IPS DF 19.7 (cell line): Measurements from ENCODE around the gene OR5H6.

Experiments used
- DNase-seq: peaks from one replicate; pipeline ENCODE4 v3.0.0-alpha.2; 2013; ENCODE audit warnings: low read depth, low spot score

Gene OR5H6

GRCh38 chr3:98263944-98264343 lies at the start of gene OR5H6:
TSS of gene OR5H6 (plus strand) at chr3:98264244. CDS start at chr3:98264333, 89 bp downstream.
- DNase-seq, result no peak

DNA sequence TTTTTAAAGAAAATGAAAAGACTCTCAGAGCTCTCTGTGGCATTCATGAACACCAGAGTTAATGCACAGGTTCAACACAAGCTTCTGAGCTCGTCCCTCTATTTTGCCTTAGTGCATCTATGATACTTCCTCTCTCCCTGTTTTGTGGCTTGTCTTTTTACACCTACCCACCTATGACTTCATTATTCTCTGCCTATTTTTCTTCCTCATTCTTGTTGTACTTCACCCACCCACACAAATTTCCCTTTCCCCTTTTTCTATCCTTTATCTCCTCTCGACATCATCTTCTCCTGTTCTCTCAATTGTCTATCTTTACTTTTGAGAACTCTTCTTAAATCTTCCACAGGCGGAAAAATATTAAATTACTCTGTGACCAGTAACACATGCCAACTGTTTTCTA lies 49.0 kb upstream of the OR5H6 start:
- DNase-seq, result no peak

- no peak for DNase-seq
Measured at GRCh38 chr3:98223907-98224672, 40.0 kb upstream of the OR5H6 start.

GRCh38 chr3:98232489-98232888 lies 31.6 kb upstream of the OR5H6 start:
- no peak for DNase-seq

DNA sequence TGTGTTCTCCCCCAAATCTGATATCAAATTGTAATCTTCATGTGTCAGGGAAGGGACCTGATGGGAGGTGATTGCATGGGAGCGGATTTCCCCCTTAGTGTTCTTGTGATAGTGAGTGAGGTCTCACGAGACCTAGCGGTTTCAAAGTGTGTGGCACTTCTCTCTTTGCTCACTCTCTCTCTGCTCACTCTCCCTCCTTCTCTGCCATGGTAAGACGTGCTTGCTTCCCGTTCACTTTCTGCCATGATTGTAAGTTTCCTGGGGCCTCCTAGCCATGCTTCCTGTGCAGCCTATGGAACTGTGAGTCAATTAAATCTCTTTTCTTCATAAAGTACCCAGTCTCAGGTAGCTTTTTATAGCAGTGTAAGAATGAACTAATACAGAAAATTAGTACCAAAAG lies 30.6 kb upstream of the OR5H6 start:
- DNase-seq, result no peak

DNA sequence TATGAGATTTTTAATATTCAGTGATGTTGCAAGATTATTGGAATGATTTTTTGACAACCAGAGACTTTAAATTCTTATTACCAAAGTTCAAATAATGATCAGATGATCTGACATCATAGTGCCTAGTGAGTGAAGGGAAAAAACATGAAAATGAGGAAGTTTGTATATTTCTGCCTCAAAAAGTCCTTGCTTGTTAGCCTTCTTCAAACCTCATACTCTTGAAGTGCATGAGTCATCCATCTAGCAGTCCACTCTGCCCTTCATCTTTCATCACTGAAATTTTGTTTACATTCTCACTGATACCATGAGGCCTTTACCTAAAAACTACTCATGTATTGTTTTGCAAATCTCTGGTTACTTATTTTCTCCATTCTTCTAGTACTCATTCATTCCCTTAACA lies 23.9 kb upstream of the OR5H6 start:
- no peak for DNase-seq

DNA sequence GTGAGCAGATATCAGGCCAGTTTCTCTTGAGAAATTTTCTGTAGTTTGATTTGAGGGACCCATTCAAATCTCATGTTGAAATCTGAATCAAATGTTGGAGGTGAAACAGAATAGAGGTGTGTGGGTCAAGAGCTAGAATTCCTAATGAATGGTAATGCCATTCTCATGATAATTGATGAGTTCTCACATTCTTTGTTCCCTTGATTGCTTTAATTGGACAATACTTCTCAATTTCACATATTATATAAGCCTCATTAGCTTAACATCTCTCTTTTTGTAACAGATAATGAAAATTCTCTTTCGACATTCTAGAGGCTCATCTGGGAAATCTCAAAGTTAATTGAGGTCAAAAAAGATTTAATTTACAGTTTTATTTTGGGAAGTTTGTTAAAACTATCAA lies 21.9 kb upstream of the OR5H6 start:
- DNase-seq, result no peak

DNA sequence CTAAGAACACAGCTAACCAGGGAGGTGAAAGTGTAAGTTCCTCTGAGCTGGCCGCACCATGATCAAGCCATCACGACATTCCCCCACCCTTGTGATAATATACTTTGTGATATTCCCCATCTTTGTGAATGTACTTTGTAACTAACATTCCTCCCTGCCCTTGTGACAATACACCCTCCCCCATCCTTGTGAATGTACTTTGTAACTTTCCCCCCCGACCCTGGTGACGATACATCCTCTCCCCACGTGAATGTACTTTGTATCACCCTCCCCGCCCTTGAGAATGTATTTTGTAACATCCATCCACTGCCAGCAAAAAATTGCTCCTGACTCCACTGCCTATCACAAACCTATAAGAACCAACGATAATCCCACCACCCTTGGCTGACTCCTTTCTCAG lies 20.2 kb upstream of the OR5H6 start:
- no peak for DNase-seq

- no peak for DNase-seq
Measured at GRCh38 chr3:98246142-98246541, 17.9 kb upstream of the OR5H6 start.

GRCh38 chr3:98256026-98256425 lies 8.0 kb upstream of the OR5H6 start:
- DNase-seq, result peak; percentile 7

DNA sequence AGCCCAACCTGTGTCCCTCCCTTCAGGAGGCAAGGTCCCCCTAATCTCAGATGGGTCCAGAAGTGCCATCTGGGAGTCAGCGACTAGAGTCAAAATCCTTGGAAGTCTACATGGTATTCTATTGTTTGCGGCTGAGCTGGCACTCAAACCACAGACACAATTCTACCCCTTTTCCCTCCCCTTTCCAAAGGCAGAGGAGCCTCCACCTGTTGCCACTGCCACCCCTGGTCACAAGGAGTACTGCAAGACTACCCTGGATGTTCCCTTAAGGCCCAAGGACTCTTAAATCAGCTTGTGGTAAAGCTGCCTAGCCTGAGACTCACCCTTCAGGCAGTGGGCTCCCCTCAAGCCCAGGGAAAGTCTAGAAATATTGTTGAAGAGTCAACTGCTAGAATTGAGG lies 4.3 kb upstream of the OR5H6 start:
- peak; percentile 12 for DNase-seq

DNA sequence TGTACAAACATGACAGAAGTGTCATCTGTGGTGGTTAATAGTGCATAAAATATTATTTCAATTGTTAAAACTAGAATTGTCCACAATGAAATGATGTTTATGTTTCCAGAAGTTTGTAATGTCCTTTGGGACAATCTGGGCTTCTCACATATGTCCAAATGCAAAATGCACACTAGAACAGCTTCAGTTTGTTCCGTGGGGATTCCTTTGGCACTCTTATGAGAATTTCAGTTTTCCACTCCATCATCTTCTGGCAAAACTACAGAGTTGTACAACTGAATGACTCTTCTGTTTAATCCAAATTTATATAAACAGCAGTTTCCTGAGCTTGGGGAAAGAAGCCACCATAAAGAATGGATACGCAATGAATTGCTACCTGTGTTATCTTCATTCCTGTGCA lies 2.0 kb upstream of the OR5H6 start:
- no peak for DNase-seq

GRCh38 chr3:98269846-98270245 lies 5.8 kb downstream of the OR5H6 start:
- no peak for DNase-seq

GRCh38 chr3:98272126-98272525 lies 8.1 kb downstream of the OR5H6 start:
- no peak for DNase-seq

GRCh38 chr3:98274914-98275313 lies 10.9 kb downstream of the OR5H6 start:
- no peak for DNase-seq

GRCh38 chr3:98282205-98282604 lies 18.2 kb downstream of the OR5H6 start, which contains the start of gene OR5H2:
TSS of gene OR5H2 (plus strand) at chr3:98282505. CDS start at chr3:98282903, 398 bp downstream.
- no peak for DNase-seq

GRCh38 chr3:98290916-98291315 lies 26.9 kb downstream of the OR5H6 start:
- DNase-seq, result no peak

DNA sequence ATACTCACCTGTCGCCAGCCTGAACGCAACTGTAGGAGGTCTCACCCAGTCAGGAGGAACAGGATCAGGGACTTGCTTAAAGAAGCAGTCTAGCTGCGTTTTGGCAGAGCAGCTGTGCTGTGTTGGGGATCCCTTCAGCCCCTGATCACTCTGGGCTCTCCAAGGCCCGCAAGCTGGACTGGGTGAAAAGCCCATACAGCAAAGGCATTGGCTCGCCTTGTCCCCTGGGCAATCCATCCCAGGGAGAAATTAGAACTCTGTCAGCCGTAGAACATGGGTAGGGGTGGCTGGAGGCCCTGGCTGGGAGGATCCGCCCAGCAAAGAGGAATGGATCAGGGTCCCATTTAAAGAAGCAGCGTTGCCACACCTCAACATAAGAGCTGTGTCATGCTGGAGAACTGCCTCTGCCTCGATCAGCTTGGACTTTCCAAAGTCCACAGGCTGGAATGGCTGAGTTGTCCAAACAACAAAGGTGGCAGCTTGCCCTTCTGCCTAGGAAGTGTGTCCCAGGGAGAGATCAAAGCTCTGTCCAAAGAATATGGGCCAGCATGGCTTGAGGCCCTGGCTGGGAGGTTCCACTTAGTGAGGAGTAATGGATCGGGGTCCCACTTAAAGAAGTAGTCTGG lies 27.4 kb downstream of the OR5H6 start:
- no peak for DNase-seq
